PFSK-1 (cell line): ENCODE measurements around the gene NXN.

Source experiments
- FOXP2 ChIP-seq: optimal IDR thresholded peaks from 2 replicates; pipeline ENCODE3; 2011; ENCODE audit warnings: borderline replicate concordance, control low read depth, inconsistent platforms; ENCODE audit not compliant: insufficient read depth; ENCODE audit errors: extremely low read length, extremely low read depth
- POLR2AphosphoS5 ChIP-seq: IDR thresholded peaks from 2 replicates; pipeline ENCODE4 v1.6.1; 2012; ENCODE audit warnings: low read depth, mild to moderate bottlenecking, control low read depth, low read length, moderate library complexity
- SIN3A ChIP-seq: IDR thresholded peaks from 2 replicates; pipeline ENCODE4 v1.6.1; 2012; ENCODE audit warnings: mild to moderate bottlenecking, low read length, moderate library complexity, borderline replicate concordance; ENCODE audit not compliant: insufficient read depth
- TAF1 ChIP-seq: IDR thresholded peaks from 2 replicates; pipeline ENCODE4 v1.6.1; 2012; ENCODE audit warnings: low read length, control low read depth, borderline replicate concordance; ENCODE audit not compliant: insufficient read depth
- TF ChIP-seq, protein P1 (sequence below), 2 experiments: IDR thresholded peaks; 2 replicates each; pipeline versions ENCODE4 v1.6.1 to v1.8.0; 2011 to 2012; ENCODE audit warnings: low read depth in 2 of 2, low read length in 2 of 2, control low read depth in 1 of 2, inconsistent platforms in 1 of 2, mild to moderate bottlenecking in 1 of 2, moderate library complexity in 1 of 2; ENCODE audit not compliant: insufficient read depth in 1 of 2

Gene NXN

DNA sequence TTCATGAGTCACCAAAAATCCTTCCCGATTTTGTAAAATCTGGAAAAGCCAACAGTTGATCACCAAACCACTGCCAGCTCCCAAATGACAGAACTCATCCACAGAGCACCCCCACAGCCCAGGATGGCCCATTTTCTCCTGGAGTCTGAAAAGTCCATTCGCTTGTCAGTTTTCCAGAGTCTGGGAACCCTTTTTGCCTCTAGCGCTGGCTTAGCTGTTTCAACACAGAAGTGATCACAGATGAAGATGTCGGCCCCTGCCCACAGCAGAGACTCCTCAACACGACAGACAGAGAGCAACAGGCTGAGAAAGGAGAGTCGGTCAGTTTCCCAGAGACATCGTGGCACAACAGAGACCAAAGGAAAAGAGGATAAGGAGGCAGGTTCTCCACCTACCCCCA, 66.4 kb downstream of the NXN start:
- TF ChIP-seq SIN3A (no peak), FOXP2 (no peak), TAF1 (no peak), POLR2AphosphoS5 (no peak)
- TF ChIP-seq, protein P1, sequence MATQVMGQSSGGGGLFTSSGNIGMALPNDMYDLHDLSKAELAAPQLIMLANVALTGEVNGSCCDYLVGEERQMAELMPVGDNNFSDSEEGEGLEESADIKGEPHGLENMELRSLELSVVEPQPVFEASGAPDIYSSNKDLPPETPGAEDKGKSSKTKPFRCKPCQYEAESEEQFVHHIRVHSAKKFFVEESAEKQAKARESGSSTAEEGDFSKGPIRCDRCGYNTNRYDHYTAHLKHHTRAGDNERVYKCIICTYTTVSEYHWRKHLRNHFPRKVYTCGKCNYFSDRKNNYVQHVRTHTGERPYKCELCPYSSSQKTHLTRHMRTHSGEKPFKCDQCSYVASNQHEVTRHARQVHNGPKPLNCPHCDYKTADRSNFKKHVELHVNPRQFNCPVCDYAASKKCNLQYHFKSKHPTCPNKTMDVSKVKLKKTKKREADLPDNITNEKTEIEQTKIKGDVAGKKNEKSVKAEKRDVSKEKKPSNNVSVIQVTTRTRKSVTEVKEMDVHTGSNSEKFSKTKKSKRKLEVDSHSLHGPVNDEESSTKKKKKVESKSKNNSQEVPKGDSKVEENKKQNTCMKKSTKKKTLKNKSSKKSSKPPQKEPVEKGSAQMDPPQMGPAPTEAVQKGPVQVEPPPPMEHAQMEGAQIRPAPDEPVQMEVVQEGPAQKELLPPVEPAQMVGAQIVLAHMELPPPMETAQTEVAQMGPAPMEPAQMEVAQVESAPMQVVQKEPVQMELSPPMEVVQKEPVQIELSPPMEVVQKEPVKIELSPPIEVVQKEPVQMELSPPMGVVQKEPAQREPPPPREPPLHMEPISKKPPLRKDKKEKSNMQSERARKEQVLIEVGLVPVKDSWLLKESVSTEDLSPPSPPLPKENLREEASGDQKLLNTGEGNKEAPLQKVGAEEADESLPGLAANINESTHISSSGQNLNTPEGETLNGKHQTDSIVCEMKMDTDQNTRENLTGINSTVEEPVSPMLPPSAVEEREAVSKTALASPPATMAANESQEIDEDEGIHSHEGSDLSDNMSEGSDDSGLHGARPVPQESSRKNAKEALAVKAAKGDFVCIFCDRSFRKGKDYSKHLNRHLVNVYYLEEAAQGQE (IDR thresholded peaks at IDR 0.05; ENCODE audit: insufficient read depth in 1 of 2, low read depth in 2 of 2, low read length in 2 of 2) = no peak

DNA sequence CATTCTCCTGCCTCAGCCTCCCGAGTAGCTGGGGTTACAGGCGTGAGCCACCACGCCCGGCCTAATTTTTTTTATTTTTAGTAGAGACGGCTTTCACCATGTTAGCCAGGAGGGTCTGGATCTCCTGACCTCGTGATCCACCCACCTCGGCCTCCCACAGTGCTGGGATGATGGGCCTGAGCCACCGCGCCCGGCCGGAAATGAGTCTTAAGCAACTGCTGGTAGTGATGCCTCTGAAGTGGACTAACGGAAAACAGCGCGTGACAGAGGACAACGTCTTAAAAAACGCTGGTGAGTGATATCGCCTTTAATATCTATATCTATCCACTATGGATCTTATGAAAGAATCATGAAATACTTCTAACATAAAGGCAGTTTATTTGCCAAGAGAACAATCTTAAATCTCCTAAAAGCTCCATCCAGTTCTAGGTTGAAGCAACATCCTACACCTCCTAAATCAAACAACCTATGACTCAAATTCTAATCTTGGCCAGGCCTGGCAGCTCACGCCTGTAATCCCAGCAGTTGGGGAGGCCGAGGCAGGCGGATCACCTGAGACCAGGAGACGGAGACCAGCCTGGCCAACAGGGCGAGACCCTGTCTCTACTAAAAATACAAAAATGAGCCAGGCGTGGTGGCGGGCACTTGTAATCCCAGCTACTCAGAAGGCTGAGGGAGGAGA, 69.8 kb downstream of the NXN start:
- TF ChIP-seq TAF1 = no peak
- TF ChIP-seq SIN3A = no peak
- TF ChIP-seq, protein P1 (IDR thresholded peaks at IDR 0.05; ENCODE audit: insufficient read depth in 1 of 2, low read depth in 2 of 2, low read length in 2 of 2) = no peak
- no peak for TF ChIP-seq POLR2AphosphoS5
- no peak for TF ChIP-seq FOXP2

DNA sequence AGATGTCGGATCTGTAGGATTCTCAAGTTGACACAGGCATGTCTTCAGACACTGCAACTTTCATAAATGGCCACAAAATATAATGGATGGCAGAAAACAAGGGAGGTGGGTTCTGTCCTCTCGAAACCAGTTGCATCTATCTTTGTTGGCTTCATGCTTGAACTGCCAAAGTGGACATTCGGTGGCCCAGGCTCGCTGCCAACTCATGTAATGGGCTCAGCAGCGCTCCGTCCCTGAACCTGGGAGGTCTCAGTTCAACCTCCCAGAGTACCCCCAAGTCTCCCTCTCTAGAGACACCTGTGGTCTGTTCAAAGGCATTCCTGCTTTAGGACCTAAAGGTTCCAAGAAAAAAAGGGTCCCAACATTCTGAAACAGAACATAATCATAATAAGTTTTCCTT, 71.9 kb downstream of the NXN start:
- TF ChIP-seq TAF1 = no peak
- TF ChIP-seq, protein P1 (IDR thresholded peaks at IDR 0.05; ENCODE audit: insufficient read depth in 1 of 2, low read depth in 2 of 2, low read length in 2 of 2) = no peak
- TF ChIP-seq FOXP2 = no peak
- no peak for TF ChIP-seq SIN3A
- TF ChIP-seq POLR2AphosphoS5 = no peak

- no peak for TF ChIP-seq TAF1
- TF ChIP-seq POLR2AphosphoS5 = no peak
- TF ChIP-seq, protein P1 (IDR thresholded peaks at IDR 0.05; ENCODE audit: insufficient read depth in 1 of 2, low read depth in 2 of 2, low read length in 2 of 2) = no peak
- no peak for TF ChIP-seq FOXP2
- no peak for TF ChIP-seq SIN3A
These were observed 75.7 kb downstream of the NXN start for GRCh38 chr17:903691-904481.
